B cell (primary cell): ENCODE measurements around the gene TFPI2. TPM values are rescaled to one million over a fixed set of nuclear protein-coding genes. Genes with fewer than 3 reads are reported as not detected.
A peak's percentile ranks its signal among the peaks of the same experiment; 100 is the strongest.

Experiments
- ATAC-seq: fragments of 200-7000 bp; cut with Tn5 transposase; one replicate; pipeline ENCODE4 v1.10.0; 2021; ENCODE audit warnings: low read depth, mild to moderate bottlenecking, moderate number of reproducible peaks, moderate library complexity
- CTCF ChIA-PET: fragments of 350-600 bp; sonication (Branson Sonifier 250); formaldehyde crosslinking; loops from one replicate; lab custom pipeline; 2021; ENCODE audit warnings: antibody characterized with exemption, inconsistent platforms; lab: Charles Lee
- POLR2A ChIA-PET: fragments of 350-600 bp; sonication (Branson Sonifier 250); formaldehyde crosslinking; loops from one replicate; lab custom pipeline; 2021; ENCODE audit warnings: antibody characterized with exemption; lab: Charles Lee
- DNase-seq: peaks from one replicate; pipeline ENCODE4 v3.0.0; 2013
- H2AFZ ChIP-seq: 2 replicates; pipeline ENCODE4 v1.6.1; 2012; ENCODE audit warnings: mild to moderate bottlenecking, low read depth, low read length; ENCODE audit not compliant: insufficient read depth, poor library complexity, severe bottlenecking
- H3K27ac ChIP-seq, 2 donors: 1 replicate in 1 of 2; 2 replicates in 1 of 2; pipeline ENCODE4 v1.5.1; 2012 to 2013; ENCODE audit warnings: low read length in 2 of 2, mild to moderate bottlenecking in 2 of 2, moderate library complexity in 1 of 2
- H3K27me3 ChIP-seq, 4 experiments: fragments of 200-600 bp in 1 of 4; sonication (generic) in 1 of 4; replicated peaks in 1 of 4; 1 replicate in 2 of 4; 2 replicates in 2 of 4; pipeline versions ENCODE4 v1.6.1 to v1.7.0; 2013 to 2016; ENCODE audit warnings: low read length in 3 of 4, mild to moderate bottlenecking in 2 of 4, mixed read lengths in 1 of 4, moderate library complexity in 1 of 4; ENCODE audit not compliant: insufficient read depth in 4 of 4, control insufficient read depth in 3 of 4; ENCODE audit errors: control extremely low read depth in 1 of 4
- H3K36me3 ChIP-seq, 2 experiments: replicated peaks in 1 of 2; 1 replicate in 1 of 2; 2 replicates in 1 of 2; pipeline versions ENCODE4 v1.6.1 to v1.7.1; 2013; ENCODE audit warnings: low read length in 1 of 2; ENCODE audit not compliant: insufficient read depth in 2 of 2, control insufficient read depth in 1 of 2; ENCODE audit errors: control extremely low read depth in 1 of 2, extremely low read depth in 1 of 2
- H3K4me1 ChIP-seq, 2 donors: fragments of 200-600 bp in 1 of 2; sonication (generic) in 1 of 2; 1 replicate in 1 of 2; 2 replicates in 1 of 2; pipeline versions ENCODE4 v1.5.1 to v1.6.1; 2013 to 2017; ENCODE audit warnings: low read length in 2 of 2; ENCODE audit not compliant: control insufficient read depth in 2 of 2, insufficient read depth in 2 of 2
- H3K4me2 ChIP-seq: replicated peaks from 2 replicates; pipeline ENCODE3; 2012; ENCODE audit warnings: mild to moderate bottlenecking, low read depth, low read length; ENCODE audit not compliant: poor library complexity, severe bottlenecking
- H3K4me3 ChIP-seq, 5 experiments: fragments of 200-600 bp in 1 of 5; sonication (generic) in 1 of 5; 1 replicate in 3 of 5; 2 replicates in 2 of 5; pipeline versions ENCODE4 v1.5.1 to v1.7.0; 2011 to 2016; ENCODE audit warnings: low read length in 4 of 5, mild to moderate bottlenecking in 4 of 5, low read depth in 2 of 5, control low read depth in 1 of 5, moderate library complexity in 1 of 5; ENCODE audit not compliant: insufficient read depth in 1 of 5; ENCODE audit errors: control extremely low read depth in 1 of 5, extremely low read depth in 1 of 5
- H3K79me2 ChIP-seq: fragments of 200-600 bp; sonication (generic); one replicate; pipeline ENCODE4 v1.6.0; 2016; ENCODE audit warnings: low read length; ENCODE audit not compliant: control insufficient read depth, insufficient read depth
- H3K9ac ChIP-seq: fragments of 200-600 bp; sonication (generic); 2 replicates; pipeline ENCODE4 v1.6.1; 2017; ENCODE audit warnings: mild to moderate bottlenecking, low read length, moderate library complexity
- H3K9me3 ChIP-seq, 3 donors: one replicate each; pipeline versions ENCODE4 v1.6.1 to v1.7.1; 2013; ENCODE audit warnings: low read length in 2 of 3; ENCODE audit not compliant: control insufficient read depth in 2 of 3, insufficient read depth in 1 of 3; ENCODE audit errors: control extremely low read depth in 1 of 3
- H4K20me1 ChIP-seq: 2 replicates; pipeline ENCODE4 v1.6.0; 2012; ENCODE audit warnings: mild to moderate bottlenecking, low read length; ENCODE audit not compliant: insufficient read depth, control insufficient read depth, poor library complexity, severe bottlenecking
- H3K27ac Mint-ChIP-seq: one replicate; pipeline ENCODE4 v1.8.0; 2021; ENCODE audit warnings: mixed read lengths
- H3K27me3 Mint-ChIP-seq: one replicate; pipeline ENCODE4 v1.8.0; 2021; ENCODE audit warnings: mixed read lengths
- H3K4me1 Mint-ChIP-seq: one replicate; pipeline ENCODE4 v1.8.0; 2021; ENCODE audit warnings: mixed read lengths
- H3K4me3 Mint-ChIP-seq: one replicate; pipeline ENCODE4 v1.8.0; 2021; ENCODE audit warnings: mixed read lengths
- H3K9me3 Mint-ChIP-seq: one replicate; pipeline ENCODE4 v1.8.0; 2022; ENCODE audit warnings: mixed read lengths; ENCODE audit not compliant: insufficient read depth
- CTCF ChIP-seq: fragments of 200-600 bp; IDR thresholded peaks from one replicate; pipeline ENCODE4 v1.8.0; 2022; ENCODE audit warnings: antibody characterized with exemption, mild to moderate bottlenecking
- EZH2 ChIP-seq: IDR thresholded peaks from 2 replicates; pipeline ENCODE4 v1.6.1; 2012; ENCODE audit warnings: borderline replicate concordance, low read depth, mild to moderate bottlenecking, moderate library complexity, low read length; ENCODE audit not compliant: insufficient read depth, poor library complexity, severe bottlenecking
- WGBS: methylation state at CpG from one replicate; pipeline ENCODE4 v1.1.5; 2013; ENCODE audit warnings: missing lambda C conversion rate; ENCODE audit not compliant: insufficient coverage; 5-methylcytosine and 5-hydroxymethylcytosine counted together
- intact Hi-C: fragments of 100-400 bp; cut with micrococcal nuclease; formaldehyde crosslinking; loops from one replicate; pipeline ENCODE4 v1.10.0; 2022
- polyA plus RNA-seq: library from polyadenylated mRNA; depleted of rRNA; stranded (reverse); fragments of >200 nt; gene quantifications from 2 replicates; pipeline ENCODE4 v1.2.3, GENCODE V29; 2012
- total RNA-seq, 2 donors: library from RNA; stranded (reverse); fragments of 120-200 nt in 1 of 2; gene quantifications; 1 replicate in 1 of 2; 2 replicates in 1 of 2; pipeline versions ENCODE4 v1.2.3 to v1.2.4, GENCODE V29; 2013 to 2022

Gene TFPI2
- total and polyA plus RNA-seq, 2 donors (not counting 1 experiment from before 2014, with no cell fraction given) = 0.21 to 0.96 TPM

DNA sequence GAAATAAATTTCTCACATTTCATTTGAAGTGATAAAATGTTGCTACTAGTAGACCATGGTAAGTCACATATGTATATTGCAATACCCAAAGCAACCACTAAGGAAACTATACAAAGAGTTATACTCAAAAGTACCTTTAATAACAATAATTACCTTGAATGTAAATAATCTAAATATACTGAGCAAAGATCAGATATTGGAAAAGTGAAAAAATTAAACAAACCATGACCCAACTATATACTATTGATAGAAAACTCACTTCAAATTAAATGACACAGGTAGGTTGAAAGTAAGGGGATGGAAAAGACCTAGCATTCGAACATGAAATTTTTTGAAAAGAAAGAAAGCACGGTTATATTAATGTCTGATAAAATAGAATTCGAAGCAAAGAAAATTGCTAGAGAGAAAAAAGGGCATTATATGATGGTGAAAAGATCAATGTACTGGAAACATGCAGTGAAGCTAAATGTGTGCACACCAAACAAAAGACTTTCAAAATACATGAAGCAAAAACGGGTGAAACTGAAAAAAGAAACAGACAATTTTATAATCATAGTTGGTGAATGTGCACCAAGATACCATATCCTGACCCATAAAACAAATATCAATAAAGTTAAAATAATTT, 29.1 kb downstream of the TFPI2 start:
- WGBS = no CpG with 5 or more reads among the region's 4 CpGs
- no peaks in the 10 kb centered on the region for H3K27me3 ChIP-seq
- H3K9ac ChIP-seq = no peak overlapping the region

DNA sequence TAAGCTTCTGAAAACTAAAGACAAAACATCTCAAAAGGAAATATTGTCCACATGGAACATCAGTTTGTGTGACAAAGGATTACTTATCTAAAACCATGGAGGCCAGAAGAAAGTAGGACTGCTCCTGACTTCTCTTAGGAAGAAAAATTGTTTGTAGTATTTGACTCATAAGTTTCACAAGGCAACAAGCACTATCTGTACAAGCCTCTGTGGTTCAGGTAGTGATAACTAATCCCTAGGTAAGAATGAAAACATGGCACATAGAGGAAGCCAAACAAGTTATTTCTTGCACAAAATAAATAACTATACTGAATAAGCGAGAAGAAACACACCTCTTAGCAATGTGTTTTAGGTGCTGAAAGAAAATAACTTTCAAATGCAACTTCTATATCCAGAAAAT, 30.3 kb downstream of the TFPI2 start:
- intact Hi-C loops = no loop called here
- Histone ChIP-seq H3K9me3 (no peaks in the 10 kb centered on the region), H3K79me2 (no peaks in the 10 kb centered on the region), H3K4me2 (no peak overlapping the region), H3K27ac (no peak overlapping the region), H3K4me3 (no peak overlapping the region), H3K9ac (no peak overlapping the region), H2AFZ (no peak overlapping the region), H3K27me3 (no peaks in the 10 kb centered on the region), H3K4me1 (no peaks in the 10 kb centered on the region), H4K20me1 (no peaks in the 10 kb centered on the region), H3K36me3 (no peaks in the 10 kb centered on the region)
- Mint-ChIP-seq H3K4me3 (no peak overlapping the region), H3K9me3 (no peaks in the 10 kb centered on the region), H3K4me1 (no peaks in the 10 kb centered on the region), H3K27me3 (peaks cover 13% of the 10 kb centered on the region), H3K27ac (no peak overlapping the region)
- POLR2A ChIA-PET = no interaction called here
- DNase-seq = no peak
- no peak for ATAC-seq
- WGBS = no CpG with 5 or more reads among the region's 1 CpG
- TF ChIP-seq CTCF = no peak
- TF ChIP-seq EZH2 = no peak
- CTCF ChIA-PET = no interaction called here

More for the DNA sequence above, 29.1 kb downstream of the TFPI2 start:
- no peaks in the 10 kb centered on the region for H3K9me3 Mint-ChIP-seq
- Histone ChIP-seq H3K36me3 (no peaks in the 10 kb centered on the region), H4K20me1 (no peaks in the 10 kb centered on the region), H3K79me2 (no peaks in the 10 kb centered on the region), H3K9me3 (no peaks in the 10 kb centered on the region), H2AFZ (no peak overlapping the region), H3K4me1 (no peaks in the 10 kb centered on the region), H3K4me2 (no peak overlapping the region), H3K4me3 (no peak overlapping the region), H3K27ac (no peak overlapping the region)
- TF ChIP-seq EZH2 (no peak), CTCF (peak; percentile 48)
- DNase-seq (no peak), ATAC-seq (no peak)
- ChIA-PET POLR2A (no interaction called here), CTCF (no interaction called here)
- no peak overlapping the region for H3K4me3 Mint-ChIP-seq
- H3K4me1 Mint-ChIP-seq = no peaks in the 10 kb centered on the region
- intact Hi-C loops = no loop called here
- H3K27ac Mint-ChIP-seq = no peak overlapping the region
- H3K27me3 Mint-ChIP-seq = peaks cover 7% of the 10 kb centered on the region
